HEK293 (cell line): ENCODE results near the gene MLF2.

Experiments used
- CTCF ChIA-PET: fragments of 350-600 bp; formaldehyde crosslinking; extraction: SDS; loops from one replicate; lab custom pipeline; 2021; ENCODE audit warnings: antibody characterized with exemption; lab: Yijun Ruan, JAX
- POLR2A ChIA-PET: fragments of 300-600 bp; formaldehyde crosslinking; extraction: SDS; loops from one replicate; lab custom pipeline; 2020; ENCODE audit warnings: antibody characterized with exemption, inconsistent platforms; lab: Yijun Ruan, JAX
- H3K27ac ChIP-seq: fragments of 200-500 bp; sonication (Bioruptor generic); 2 replicates; pipeline ENCODE4 v1.5.1; 2014; ENCODE audit warnings: low read depth, low read length, control low read depth, inconsistent platforms; ENCODE audit errors: extremely low read depth
- H3K36me3 ChIP-seq, 2 experiments: fragments of 200-500 bp in 1 of 2; sonication (Bioruptor generic) in 1 of 2; 1 replicate in 1 of 2; 2 replicates in 1 of 2; pipeline ENCODE4 v1.5.1; 2014 to 2017; ENCODE audit warnings: inconsistent platforms in 2 of 2, low read length in 2 of 2; ENCODE audit not compliant: control insufficient read depth in 2 of 2, insufficient read depth in 1 of 2
- H3K4me1 ChIP-seq: fragments of 200-500 bp; sonication (Bioruptor generic); 2 replicates; pipeline ENCODE4 v1.5.1; 2014; ENCODE audit warnings: mild to moderate bottlenecking, low read length, inconsistent platforms; ENCODE audit not compliant: control insufficient read depth, insufficient read depth
- H3K4me3 ChIP-seq: 2 replicates; pipeline ENCODE4 v1.5.1; 2011; ENCODE audit warnings: low read depth, mild to moderate bottlenecking, control low read depth, low read length, moderate library complexity
- H3K9me3 ChIP-seq: fragments of 200-500 bp; sonication (Bioruptor generic); 2 replicates; pipeline ENCODE4 v1.5.1; 2014; ENCODE audit warnings: low read depth, low read length, inconsistent platforms; ENCODE audit not compliant: control insufficient read depth, insufficient read depth
- BCL11A ChIP-seq: fragments of 450-650 bp; formaldehyde crosslinking; IDR thresholded peaks from 2 replicates; pipeline ENCODE4 v1.5.1; 2016; ENCODE audit warnings: low read depth, missing biosample characterization, missing genetic modification characterization
- BCL11B ChIP-seq: fragments of 450-650 bp; formaldehyde crosslinking; IDR thresholded peaks from 2 replicates; pipeline ENCODE4 v1.5.1; 2016; ENCODE audit warnings: low read depth, missing biosample characterization, missing genetic modification characterization
- GLI2 ChIP-seq: fragments of 450-650 bp; formaldehyde crosslinking; IDR thresholded peaks from 2 replicates; pipeline ENCODE4; 2017; ENCODE audit warnings: missing biosample characterization, missing genetic modification characterization, low read depth, borderline replicate concordance
- OVOL3 ChIP-seq: fragments of 450-650 bp; formaldehyde crosslinking; IDR thresholded peaks from 2 replicates; pipeline ENCODE4 v1.5.1; 2016; ENCODE audit warnings: missing biosample characterization, missing genetic modification characterization
- TCF7L2 ChIP-seq: IDR thresholded peaks from 2 replicates; pipeline ENCODE4 v1.6.1; 2011; ENCODE audit warnings: low read depth, mild to moderate bottlenecking, inconsistent platforms, low read length, moderate library complexity, borderline replicate concordance
- ZBTB26 ChIP-seq: fragments of 450-650 bp; formaldehyde crosslinking; optimal IDR thresholded peaks from 2 replicates; pipeline ENCODE3; 2016; ENCODE audit warnings: missing biosample characterization, mild to moderate bottlenecking, missing genetic modification characterization
- ZNF239 ChIP-seq: fragments of 450-650 bp; formaldehyde crosslinking; IDR thresholded peaks from 2 replicates; pipeline ENCODE4 v1.5.1; 2016; ENCODE audit warnings: missing biosample characterization, missing genetic modification characterization
- ZNF366 ChIP-seq: fragments of 450-650 bp; formaldehyde crosslinking; conservative IDR thresholded peaks from 2 replicates; pipeline ENCODE4 v1.5.1; 2016; ENCODE audit warnings: missing biosample characterization, missing genetic modification characterization
- ZNF561 ChIP-seq: fragments of 450-650 bp; IDR thresholded peaks from 2 replicates; pipeline ENCODE4 v1.5.1; 2018; ENCODE audit warnings: missing biosample characterization, missing genetic modification characterization, borderline replicate concordance
- ZNF791 ChIP-seq: fragments of 450-650 bp; formaldehyde crosslinking; IDR thresholded peaks from 2 replicates; pipeline ENCODE4 v1.5.1; 2016; ENCODE audit warnings: missing biosample characterization, missing genetic modification characterization
- ZSCAN16 ChIP-seq: fragments of 450-650 bp; formaldehyde crosslinking; IDR thresholded peaks from 2 replicates; pipeline ENCODE4 v1.5.1; 2016; ENCODE audit warnings: missing biosample characterization, missing genetic modification characterization
- ZSCAN30 ChIP-seq: fragments of 450-650 bp; IDR thresholded peaks from 2 replicates; pipeline ENCODE4 v1.5.1; 2018; ENCODE audit warnings: missing biosample characterization, mild to moderate bottlenecking, missing genetic modification characterization, moderate library complexity
- ZXDB ChIP-seq: fragments of 450-650 bp; formaldehyde crosslinking; IDR thresholded peaks from 2 replicates; pipeline ENCODE4 v1.5.1; 2016; ENCODE audit warnings: missing biosample characterization, missing genetic modification characterization
- TF ChIP-seq, protein P1 (sequence below): fragments of 450-650 bp; formaldehyde crosslinking; IDR thresholded peaks from 2 replicates; pipeline ENCODE4 v1.5.1; 2016; ENCODE audit warnings: missing biosample characterization, missing genetic modification characterization
- TF ChIP-seq, protein P2 (sequence below): fragments of 450-650 bp; formaldehyde crosslinking; IDR thresholded peaks from 2 replicates; pipeline ENCODE4 v1.5.1; 2016; ENCODE audit warnings: missing biosample characterization, missing genetic modification characterization
- TF ChIP-seq, protein P3 (sequence below): IDR thresholded peaks from 2 replicates; pipeline ENCODE4 v1.6.1; 2011; ENCODE audit warnings: mild to moderate bottlenecking, low read depth, low read length, borderline replicate concordance
- TF ChIP-seq, protein P4 (sequence below): fragments of 450-650 bp; formaldehyde crosslinking; IDR thresholded peaks from 2 replicates; pipeline ENCODE4 v1.5.1; 2017; ENCODE audit warnings: missing biosample characterization, mild to moderate bottlenecking, missing genetic modification characterization, moderate library complexity

The MLF2 gene

DNA sequence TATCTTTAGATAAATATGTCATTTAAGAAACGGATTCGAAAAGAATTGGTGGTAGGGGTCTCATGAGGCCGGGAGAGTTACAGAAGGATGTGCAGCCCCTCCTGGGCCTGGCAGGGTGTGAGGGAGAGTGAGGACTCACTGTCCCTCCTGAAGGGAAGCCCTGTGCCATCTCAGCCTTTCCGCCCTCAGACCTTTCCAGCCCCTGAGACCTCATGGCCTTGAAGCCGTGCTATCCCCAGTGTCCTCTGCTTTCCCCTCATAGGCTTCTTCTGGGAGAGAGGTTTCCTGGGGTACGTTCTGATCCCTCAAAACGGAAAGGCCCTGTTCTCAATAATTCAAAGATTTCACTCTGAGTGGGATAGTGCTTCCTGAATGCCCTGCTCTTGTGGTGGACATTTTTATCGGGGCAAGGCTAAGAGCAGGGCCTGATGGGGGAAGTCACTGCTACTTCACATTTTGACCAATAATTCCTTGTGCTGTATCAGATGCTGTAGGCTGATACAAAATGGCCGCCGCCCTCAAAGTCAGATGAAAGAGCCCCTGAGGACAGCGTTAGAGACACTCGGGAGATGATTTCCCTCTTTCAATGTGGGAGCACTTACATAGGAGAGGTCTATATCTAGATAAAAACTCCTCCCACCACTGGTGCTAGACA lies 37.7 kb upstream of the MLF2 start:
- Histone ChIP-seq H3K9me3 (no peaks in the 10 kb centered on the region), H3K4me1 (no peaks in the 10 kb centered on the region), H3K4me3 (no peak overlapping the region), H3K36me3 (no peaks in the 10 kb centered on the region), H3K27ac (no peak overlapping the region)
- ChIA-PET CTCF (interaction anchor here (1.0 to 1.3 kb wide), 3 partner anchors 12 to 39 kb away, joined by 3 to 4 read pairs (median 3); no protein-coding TSS in a partner anchor), POLR2A (no interaction called here)
- TF ChIP-seq ZBTB26 (no peak), BCL11A (tag by site-specific recombination) (no peak), OVOL3 (tag by site-specific recombination) (no peak), ZNF561 (no peak), TCF7L2 (no peak), ZXDB (tag by site-specific recombination) (no peak), ZSCAN30 (tag by site-specific recombination) (no peak), BCL11B (tag by site-specific recombination) (no peak), GLI2 (tag by site-specific recombination) (no peak), ZNF239 (tag by site-specific recombination) (no peak), ZNF366 (tag by site-specific recombination) (no peak), ZNF791 (tag by site-specific recombination) (no peak), ZSCAN16 (tag by site-specific recombination) (no peak)
- TF ChIP-seq, protein P1, sequence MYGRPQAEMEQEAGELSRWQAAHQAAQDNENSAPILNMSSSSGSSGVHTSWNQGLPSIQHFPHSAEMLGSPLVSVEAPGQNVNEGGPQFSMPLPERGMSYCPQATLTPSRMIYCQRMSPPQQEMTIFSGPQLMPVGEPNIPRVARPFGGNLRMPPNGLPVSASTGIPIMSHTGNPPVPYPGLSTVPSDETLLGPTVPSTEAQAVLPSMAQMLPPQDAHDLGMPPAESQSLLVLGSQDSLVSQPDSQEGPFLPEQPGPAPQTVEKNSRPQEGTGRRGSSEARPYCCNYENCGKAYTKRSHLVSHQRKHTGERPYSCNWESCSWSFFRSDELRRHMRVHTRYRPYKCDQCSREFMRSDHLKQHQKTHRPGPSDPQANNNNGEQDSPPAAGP: no peak
- TF ChIP-seq, protein P2, sequence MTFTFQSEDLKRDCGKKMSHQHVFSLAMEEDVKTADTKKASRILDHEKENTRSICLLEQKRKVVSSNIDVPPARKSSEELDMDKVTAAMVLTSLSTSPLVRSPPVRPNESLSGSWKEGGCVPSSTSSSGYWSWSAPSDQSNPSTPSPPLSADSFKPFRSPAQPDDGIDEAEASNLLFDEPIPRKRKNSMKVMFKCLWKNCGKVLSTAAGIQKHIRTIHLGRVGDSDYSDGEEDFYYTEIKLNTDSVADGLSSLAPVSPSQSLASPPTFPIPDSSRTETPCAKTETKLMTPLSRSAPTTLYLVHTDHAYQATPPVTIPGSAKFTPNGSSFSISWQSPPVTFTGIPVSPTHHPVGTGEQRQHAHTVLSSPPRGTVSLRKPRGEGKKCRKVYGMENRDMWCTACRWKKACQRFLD (tag by site-specific recombination): no peak
- TF ChIP-seq, protein P3, sequence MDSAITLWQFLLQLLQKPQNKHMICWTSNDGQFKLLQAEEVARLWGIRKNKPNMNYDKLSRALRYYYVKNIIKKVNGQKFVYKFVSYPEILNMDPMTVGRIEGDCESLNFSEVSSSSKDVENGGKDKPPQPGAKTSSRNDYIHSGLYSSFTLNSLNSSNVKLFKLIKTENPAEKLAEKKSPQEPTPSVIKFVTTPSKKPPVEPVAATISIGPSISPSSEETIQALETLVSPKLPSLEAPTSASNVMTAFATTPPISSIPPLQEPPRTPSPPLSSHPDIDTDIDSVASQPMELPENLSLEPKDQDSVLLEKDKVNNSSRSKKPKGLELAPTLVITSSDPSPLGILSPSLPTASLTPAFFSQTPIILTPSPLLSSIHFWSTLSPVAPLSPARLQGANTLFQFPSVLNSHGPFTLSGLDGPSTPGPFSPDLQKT: no peak
- TF ChIP-seq, protein P4, sequence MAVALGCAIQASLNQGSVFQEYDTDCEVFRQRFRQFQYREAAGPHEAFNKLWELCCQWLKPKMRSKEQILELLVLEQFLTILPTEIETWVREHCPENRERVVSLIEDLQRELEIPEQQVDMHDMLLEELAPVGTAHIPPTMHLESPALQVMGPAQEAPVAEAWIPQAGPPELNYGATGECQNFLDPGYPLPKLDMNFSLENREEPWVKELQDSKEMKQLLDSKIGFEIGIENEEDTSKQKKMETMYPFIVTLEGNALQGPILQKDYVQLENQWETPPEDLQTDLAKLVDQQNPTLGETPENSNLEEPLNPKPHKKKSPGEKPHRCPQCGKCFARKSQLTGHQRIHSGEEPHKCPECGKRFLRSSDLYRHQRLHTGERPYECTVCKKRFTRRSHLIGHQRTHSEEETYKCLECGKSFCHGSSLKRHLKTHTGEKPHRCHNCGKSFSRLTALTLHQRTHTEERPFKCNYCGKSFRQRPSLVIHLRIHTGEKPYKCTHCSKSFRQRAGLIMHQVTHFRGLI (tag by site-specific recombination): no peak
